Measurements from ENCODE around the gene RFX3.
A peak's percentile ranks its signal among the peaks of the same experiment; 100 is the strongest.

The RFX3 gene

DNA sequence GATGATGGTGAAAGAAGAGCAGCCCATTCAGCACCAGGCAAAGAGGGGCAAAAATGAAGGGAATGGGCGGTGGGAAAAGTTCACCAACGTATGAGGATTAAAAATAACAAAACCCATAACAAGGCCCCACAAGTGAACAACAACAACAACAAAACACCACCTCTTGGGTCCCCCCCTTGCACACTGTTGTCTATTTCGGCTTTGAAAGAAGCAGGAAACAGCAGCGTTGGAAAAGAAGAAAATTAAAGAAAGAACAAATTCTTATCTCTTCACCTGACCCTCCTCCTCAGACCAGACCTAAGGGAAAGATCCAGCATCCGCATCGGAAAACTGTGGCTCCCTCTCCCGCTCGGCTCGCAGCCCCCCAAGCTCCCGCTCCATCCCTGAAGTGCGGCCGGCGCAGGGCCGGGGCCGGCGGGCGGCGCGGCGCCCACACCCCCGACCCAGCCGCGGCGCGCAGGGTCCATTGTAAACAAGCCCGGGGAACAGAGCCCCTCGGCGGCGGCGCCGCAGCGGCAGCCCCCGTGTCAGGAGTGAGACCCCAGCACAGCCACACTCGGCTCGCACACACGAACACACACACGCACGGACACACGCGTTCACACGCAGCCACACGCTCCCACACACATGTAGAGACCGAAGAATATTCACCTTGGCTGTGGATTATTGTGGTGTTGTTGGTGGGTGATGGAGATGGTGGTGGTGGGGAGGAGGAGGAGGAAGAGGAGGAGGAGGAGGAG is 535 bp downstream of the RFX3 start (continued):
- TF ChIP-seq ZXDB (tag by site-specific recombination; IDR thresholded peaks at IDR 0.05) (no peak), ZBTB49 (tag by site-specific recombination; IDR thresholded peaks at IDR 0.05; ENCODE audit: low read depth) (no peak), ZBTB1 (tag by site-specific recombination; IDR thresholded peaks at IDR 0.05) (no peak), ZNF561 (tag by site-specific recombination; IDR thresholded peaks at IDR 0.05; ENCODE audit: borderline replicate concordance) (no peak), ZNF501 (tag by site-specific recombination; IDR thresholded peaks at IDR 0.05) (no peak), ZNF449 (tag by site-specific recombination; IDR thresholded peaks at IDR 0.05) (no peak), ZFHX2 (tag by site-specific recombination; conservative IDR thresholded peaks at IDR 0.05) (peak; percentile 40; the same call in 1 of the 2 replicates), ZNF626 (tag by site-specific recombination; IDR thresholded peaks at IDR 0.05) (no peak), ZNF433 (tag by site-specific recombination; IDR thresholded peaks at IDR 0.05; ENCODE audit: low read depth) (no peak), ZNF335 (tag by site-specific recombination; conservative IDR thresholded peaks at IDR 0.05) (peak; percentile 67; the same call in 1 of the 2 replicates), ZBTB20 (tag by site-specific recombination; IDR thresholded peaks at IDR 0.05) (no peak), ZNF747 (tag by site-specific recombination; IDR thresholded peaks at IDR 0.05) (no peak), ZNF777 (tag by site-specific recombination; IDR thresholded peaks at IDR 0.05; ENCODE audit: borderline replicate concordance) (peak; percentile 21; the same call in 1 of the 2 replicates), GLIS1 (tag by site-specific recombination; IDR thresholded peaks at IDR 0.05) (no peak), ZNF266 (tag by site-specific recombination; IDR thresholded peaks at IDR 0.05; ENCODE audit: low read depth) (no peak), ZNF292 (tag by site-specific recombination; IDR thresholded peaks at IDR 0.05; ENCODE audit: borderline replicate concordance, low read depth) (no peak), ZNF341 (tag by site-specific recombination; IDR thresholded peaks at IDR 0.05; ENCODE audit: low read depth) (no peak), ZNF660 (tag by site-specific recombination; IDR thresholded peaks at IDR 0.05) (no peak), KLF9 (tag by site-specific recombination; IDR thresholded peaks at IDR 0.05; ENCODE audit: low read depth) (no peak), ZNF785 (tag by site-specific recombination; IDR thresholded peaks at IDR 0.05) (no peak), ZNF596 (tag by site-specific recombination; IDR thresholded peaks at IDR 0.05) (no peak), SALL2 (tag by site-specific recombination; IDR thresholded peaks at IDR 0.05; ENCODE audit: borderline replicate concordance) (no peak), PRDM10 (tag by site-specific recombination; IDR thresholded peaks at IDR 0.05) (no peak), KLF7 (tag by site-specific recombination; IDR thresholded peaks at IDR 0.05; ENCODE audit: borderline replicate concordance) (no peak), ZNF707 (tag by site-specific recombination; IDR thresholded peaks at IDR 0.05) (no peak), ZNF555 (tag by site-specific recombination; conservative IDR thresholded peaks at IDR 0.05) (no peak), ZSCAN23 (tag by site-specific recombination; IDR thresholded peaks at IDR 0.05) (no peak)
- TF ChIP-seq, protein P1, sequence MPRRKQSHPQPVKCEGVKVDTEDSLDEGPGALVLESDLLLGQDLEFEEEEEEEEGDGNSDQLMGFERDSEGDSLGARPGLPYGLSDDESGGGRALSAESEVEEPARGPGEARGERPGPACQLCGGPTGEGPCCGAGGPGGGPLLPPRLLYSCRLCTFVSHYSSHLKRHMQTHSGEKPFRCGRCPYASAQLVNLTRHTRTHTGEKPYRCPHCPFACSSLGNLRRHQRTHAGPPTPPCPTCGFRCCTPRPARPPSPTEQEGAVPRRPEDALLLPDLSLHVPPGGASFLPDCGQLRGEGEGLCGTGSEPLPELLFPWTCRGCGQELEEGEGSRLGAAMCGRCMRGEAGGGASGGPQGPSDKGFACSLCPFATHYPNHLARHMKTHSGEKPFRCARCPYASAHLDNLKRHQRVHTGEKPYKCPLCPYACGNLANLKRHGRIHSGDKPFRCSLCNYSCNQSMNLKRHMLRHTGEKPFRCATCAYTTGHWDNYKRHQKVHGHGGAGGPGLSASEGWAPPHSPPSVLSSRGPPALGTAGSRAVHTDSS (tag by site-specific recombination; IDR thresholded peaks at IDR 0.05) = peak; percentile 94
- TF ChIP-seq, protein P2, sequence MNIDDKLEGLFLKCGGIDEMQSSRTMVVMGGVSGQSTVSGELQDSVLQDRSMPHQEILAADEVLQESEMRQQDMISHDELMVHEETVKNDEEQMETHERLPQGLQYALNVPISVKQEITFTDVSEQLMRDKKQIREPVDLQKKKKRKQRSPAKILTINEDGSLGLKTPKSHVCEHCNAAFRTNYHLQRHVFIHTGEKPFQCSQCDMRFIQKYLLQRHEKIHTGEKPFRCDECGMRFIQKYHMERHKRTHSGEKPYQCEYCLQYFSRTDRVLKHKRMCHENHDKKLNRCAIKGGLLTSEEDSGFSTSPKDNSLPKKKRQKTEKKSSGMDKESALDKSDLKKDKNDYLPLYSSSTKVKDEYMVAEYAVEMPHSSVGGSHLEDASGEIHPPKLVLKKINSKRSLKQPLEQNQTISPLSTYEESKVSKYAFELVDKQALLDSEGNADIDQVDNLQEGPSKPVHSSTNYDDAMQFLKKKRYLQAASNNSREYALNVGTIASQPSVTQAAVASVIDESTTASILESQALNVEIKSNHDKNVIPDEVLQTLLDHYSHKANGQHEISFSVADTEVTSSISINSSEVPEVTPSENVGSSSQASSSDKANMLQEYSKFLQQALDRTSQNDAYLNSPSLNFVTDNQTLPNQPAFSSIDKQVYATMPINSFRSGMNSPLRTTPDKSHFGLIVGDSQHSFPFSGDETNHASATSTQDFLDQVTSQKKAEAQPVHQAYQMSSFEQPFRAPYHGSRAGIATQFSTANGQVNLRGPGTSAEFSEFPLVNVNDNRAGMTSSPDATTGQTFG (tag by site-specific recombination; IDR thresholded peaks at IDR 0.05; ENCODE audit: borderline replicate concordance) = no peak
